ENCODE measurements around the gene NR1H2. TPM values are rescaled to one million over a fixed set of nuclear protein-coding genes. Genes with fewer than 3 reads are reported as not detected.

The NR1H2 gene
- total and polyA plus RNA-seq, 10 donors = 53.1 to 96.0 (median 74.0) TPM

DNA sequence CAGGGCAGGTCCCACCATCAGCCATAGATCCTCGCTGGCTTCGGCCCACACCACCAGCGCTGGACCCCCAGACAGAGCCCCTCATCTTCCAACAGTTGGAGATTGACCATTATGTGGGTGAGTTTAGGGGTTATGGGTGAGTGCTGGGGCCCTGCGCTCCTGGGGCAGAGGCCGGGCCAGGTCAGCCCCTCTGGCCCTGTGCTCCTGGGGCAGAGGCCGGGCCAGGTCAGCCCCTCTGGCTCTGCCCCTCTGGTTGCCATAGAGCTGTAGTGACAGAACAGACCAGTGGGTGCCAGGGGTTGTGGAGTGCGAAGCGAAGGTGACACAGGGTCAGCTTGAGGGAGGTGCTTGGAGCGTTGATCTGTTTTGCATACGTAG lies 23.1 kb downstream of the NR1H2 start:
- Histone ChIP-seq H3K4me1 (no peaks in the 10 kb centered on the region), H3K27me3 (replicated peaks in 1 of 7) (no peaks in the 10 kb centered on the region), H3K9me3 (no peaks in the 10 kb centered on the region), H3K27ac (no peak overlapping the region), H3K4me3 (no peak overlapping the region), H3K36me3 (peaks cover 0 to 45% (median 23%) of the 10 kb centered on the region in 6 donors)
- 94 to 99% (median 97%) methylated on average over 9 to 10 of the region's 10 CpGs for WGBS, 5 donors
- intact Hi-C loops (cut with DNase I; ENCODE audit: low total_unique reads) = no loop called here
- DNase-seq = no peak
- TF ChIP-seq, protein P1, sequence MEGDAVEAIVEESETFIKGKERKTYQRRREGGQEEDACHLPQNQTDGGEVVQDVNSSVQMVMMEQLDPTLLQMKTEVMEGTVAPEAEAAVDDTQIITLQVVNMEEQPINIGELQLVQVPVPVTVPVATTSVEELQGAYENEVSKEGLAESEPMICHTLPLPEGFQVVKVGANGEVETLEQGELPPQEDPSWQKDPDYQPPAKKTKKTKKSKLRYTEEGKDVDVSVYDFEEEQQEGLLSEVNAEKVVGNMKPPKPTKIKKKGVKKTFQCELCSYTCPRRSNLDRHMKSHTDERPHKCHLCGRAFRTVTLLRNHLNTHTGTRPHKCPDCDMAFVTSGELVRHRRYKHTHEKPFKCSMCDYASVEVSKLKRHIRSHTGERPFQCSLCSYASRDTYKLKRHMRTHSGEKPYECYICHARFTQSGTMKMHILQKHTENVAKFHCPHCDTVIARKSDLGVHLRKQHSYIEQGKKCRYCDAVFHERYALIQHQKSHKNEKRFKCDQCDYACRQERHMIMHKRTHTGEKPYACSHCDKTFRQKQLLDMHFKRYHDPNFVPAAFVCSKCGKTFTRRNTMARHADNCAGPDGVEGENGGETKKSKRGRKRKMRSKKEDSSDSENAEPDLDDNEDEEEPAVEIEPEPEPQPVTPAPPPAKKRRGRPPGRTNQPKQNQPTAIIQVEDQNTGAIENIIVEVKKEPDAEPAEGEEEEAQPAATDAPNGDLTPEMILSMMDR (IDR thresholded peaks at IDR 0.05 in 8 of 11, conservative IDR thresholded peaks at IDR 0.05 in 3 of 11) = no peak

- Histone ChIP-seq H3K27me3 (replicated peaks in 1 of 7) (no peaks in the 10 kb centered on the region), H3K27ac (no peak overlapping the region), H3K4me1 (no peaks in the 10 kb centered on the region), H3K9me3 (no peaks in the 10 kb centered on the region), H3K4me3 (no peak overlapping the region), H3K36me3 (peaks cover 0 to 68% (median 28%) of the 10 kb centered on the region in 6 donors)
- TF ChIP-seq POLR2A (IDR thresholded peaks at IDR 0.05) (no peak), POLR2AphosphoS5 (IDR thresholded peaks at IDR 0.05) (no peak)
- TF ChIP-seq, protein P1 (IDR thresholded peaks at IDR 0.05 in 8 of 11, conservative IDR thresholded peaks at IDR 0.05 in 3 of 11) = no peak
- intact Hi-C loops (cut with DNase I; ENCODE audit: low total_unique reads) = no loop called here
- no peak for DNase-seq
- 93 to 97% (median 96%) methylated on average over 41 to 48 of the region's 48 CpGs for WGBS, 5 donors
Measured at GRCh38 chr19:50401605-50402450, 25.6 kb downstream of the NR1H2 start.

DNA sequence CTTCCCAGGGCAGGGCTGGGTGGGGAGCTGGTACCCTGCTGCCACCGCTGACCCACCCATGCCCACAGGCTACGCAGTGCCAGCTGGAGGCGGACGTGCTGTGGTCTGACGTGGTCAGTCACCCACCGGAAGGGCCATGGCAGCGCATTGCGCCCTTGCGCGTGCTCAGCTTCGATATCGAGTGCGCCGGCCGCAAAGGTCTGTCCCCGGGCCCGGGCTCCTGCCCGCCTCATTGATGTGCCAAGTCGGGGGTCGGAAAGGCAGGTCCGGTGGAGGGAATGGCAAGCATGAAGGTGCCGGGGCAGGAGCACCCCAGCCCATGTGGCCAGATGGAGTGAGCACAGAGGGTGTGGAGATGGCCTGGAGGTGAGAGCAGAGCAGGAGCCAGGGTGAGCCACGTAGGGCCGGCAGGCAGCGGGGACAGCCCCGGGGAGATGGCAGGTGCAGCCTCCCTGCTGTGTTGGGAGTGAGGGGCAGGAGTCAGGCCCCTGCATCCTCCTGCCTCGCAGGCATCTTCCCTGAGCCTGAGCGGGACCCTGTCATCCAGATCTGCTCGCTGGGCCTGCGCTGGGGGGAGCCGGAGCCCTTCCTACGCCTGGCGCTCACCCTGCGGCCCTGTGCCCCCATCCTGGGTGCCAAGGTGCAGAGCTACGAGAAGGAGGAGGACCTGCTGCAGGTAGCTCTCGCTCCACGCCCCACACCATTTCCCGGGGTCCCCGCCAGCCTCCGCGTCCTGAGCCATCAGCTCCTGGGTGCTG lies 26.5 kb downstream of the NR1H2 start:
- 96 to 99% (median 98%) methylated on average over 32 to 41 of the region's 41 CpGs for WGBS, 5 donors
- Histone ChIP-seq H3K36me3 (peaks cover 0 to 77% (median 32%) of the 10 kb centered on the region in 6 donors), H3K27me3 (replicated peaks in 1 of 7) (no peaks in the 10 kb centered on the region), H3K4me3 (no peak overlapping the region), H3K27ac (no peak overlapping the region), H3K4me1 (no peaks in the 10 kb centered on the region), H3K9me3 (no peaks in the 10 kb centered on the region)
- peak; percentile 70 for DNase-seq
- TF ChIP-seq POLR2A (IDR thresholded peaks at IDR 0.05) = no peak
- no peak for TF ChIP-seq POLR2AphosphoS5 (IDR thresholded peaks at IDR 0.05)
- TF ChIP-seq, protein P1 (IDR thresholded peaks at IDR 0.05 in 8 of 11, conservative IDR thresholded peaks at IDR 0.05 in 3 of 11) = no peak
- intact Hi-C loops (cut with DNase I; ENCODE audit: low total_unique reads) = no loop called here
